Neural cell (in vitro differentiated cells): ENCODE measurements around the gene FOXO3. TPM values are rescaled to one million over a fixed set of nuclear protein-coding genes. Genes with fewer than 3 reads are reported as not detected.

ENCODE experiments used
- H2AFZ ChIP-seq: fragments of 200-600, 300-800 bp; sonication (generic), shearing (Covaris generic); 2 replicates; pipeline ENCODE4 v1.6.0; 2014; ENCODE audit warnings: low read depth, mild to moderate bottlenecking, antibody characterized with exemption, low read length, moderate library complexity
- H3F3A ChIP-seq: fragments of 200-600 bp; shearing (Covaris generic); 2 replicates; pipeline ENCODE4 v1.6.1; 2016; ENCODE audit warnings: mild to moderate bottlenecking, moderate library complexity, mixed read lengths, antibody characterized with exemption, low read length; ENCODE audit not compliant: insufficient read depth, poor library complexity, severe bottlenecking
- H3K27ac ChIP-seq: fragments of 200-600, 300-800 bp; sonication (generic), shearing (Covaris generic); 2 replicates; pipeline ENCODE4 v1.5.1; 2014; ENCODE audit warnings: mild to moderate bottlenecking, low read length, moderate library complexity
- H3K27me3 ChIP-seq: fragments of 300-800, 200-600 bp; sonication (generic), shearing (Covaris generic); 2 replicates; pipeline ENCODE4 v1.6.0; 2014; ENCODE audit warnings: mild to moderate bottlenecking, low read depth, low read length, moderate library complexity; ENCODE audit not compliant: insufficient read depth
- H3K36me3 ChIP-seq: fragments of 300-800, 200-600 bp; sonication (generic), shearing (Covaris generic); 2 replicates; pipeline ENCODE4 v1.5.1; 2014; ENCODE audit warnings: mild to moderate bottlenecking, antibody characterized with exemption, low read length, moderate library complexity; ENCODE audit not compliant: insufficient read depth
- H3K4me2 ChIP-seq: fragments of 300-800, 200-600 bp; sonication (generic), shearing (Covaris generic); 2 replicates; pipeline ENCODE4 v1.6.0; 2014; ENCODE audit warnings: mild to moderate bottlenecking, low read length
- H3K4me3 ChIP-seq: fragments of 300-800, 200-600 bp; sonication (generic), shearing (Covaris generic); 2 replicates; pipeline ENCODE4 v1.5.1; 2014; ENCODE audit warnings: mild to moderate bottlenecking, low read length, moderate library complexity
- H3K79me2 ChIP-seq: fragments of 200-600 bp; shearing (Covaris generic); replicated peaks from 2 replicates; pipeline ENCODE4 v1.6.0; 2014; ENCODE audit warnings: mild to moderate bottlenecking, low read length, moderate library complexity; ENCODE audit not compliant: insufficient read depth
- H3K9ac ChIP-seq: fragments of 300-800, 200-600 bp; sonication (generic), shearing (Covaris generic); 2 replicates; pipeline ENCODE4 v1.6.1; 2016; ENCODE audit warnings: mild to moderate bottlenecking, low read length, mixed read lengths
- H3K9me2 ChIP-seq: fragments of 200-600 bp; shearing (Covaris generic); 2 replicates; pipeline ENCODE4 v1.6.1; 2016; ENCODE audit warnings: mild to moderate bottlenecking, low read length, mixed read lengths; ENCODE audit not compliant: insufficient read depth
- H3K9me3 ChIP-seq: fragments of 200-600, 300-800 bp; sonication (generic), shearing (Covaris generic); 2 replicates; pipeline ENCODE4 v1.6.1; 2016; ENCODE audit warnings: mild to moderate bottlenecking, mixed run types, low read length, moderate library complexity, mixed read lengths
- H4K20me1 ChIP-seq: fragments of 200-600 bp; shearing (Covaris generic); 2 replicates; pipeline ENCODE4 v1.6.1; 2016; ENCODE audit warnings: mild to moderate bottlenecking, mixed run types; ENCODE audit not compliant: insufficient read depth
- EP300 ChIP-seq: fragments of 450-650 bp; conservative IDR thresholded peaks from 2 replicates; pipeline ENCODE4 v1.6.1; 2014; ENCODE audit warnings: antibody characterized with exemption, mild to moderate bottlenecking, moderate library complexity; ENCODE audit not compliant: poor library complexity, severe bottlenecking
- EZH2 ChIP-seq: fragments of 200-600, 300-800 bp; shearing (Covaris generic), sonication (generic); IDR thresholded peaks from 2 replicates; pipeline ENCODE4 v1.6.1; 2014; ENCODE audit warnings: antibody characterized with exemption, low read length, borderline replicate concordance, mild to moderate bottlenecking; ENCODE audit not compliant: insufficient read depth, poor library complexity, severe bottlenecking
- MXI1 ChIP-seq: fragments of 450-650 bp; conservative IDR thresholded peaks from 2 replicates; pipeline ENCODE4 v1.6.1; 2014; ENCODE audit warnings: antibody characterized with exemption, mild to moderate bottlenecking; ENCODE audit not compliant: poor library complexity, severe bottlenecking
- POLR2AphosphoS5 ChIP-seq: IDR thresholded peaks from 2 replicates; pipeline ENCODE4 v1.6.1; 2012
- RAD21 ChIP-seq: fragments of 450-650 bp; conservative IDR thresholded peaks from 2 replicates; pipeline ENCODE4 v1.6.1; 2014; ENCODE audit warnings: antibody characterized with exemption, mild to moderate bottlenecking, moderate library complexity
- SMC3 ChIP-seq: fragments of 450-650 bp; conservative IDR thresholded peaks from 2 replicates; pipeline ENCODE4 v1.6.1; 2014; ENCODE audit warnings: antibody characterized with exemption, mild to moderate bottlenecking, moderate library complexity; ENCODE audit not compliant: poor library complexity
- TAF1 ChIP-seq: IDR thresholded peaks from 2 replicates; pipeline ENCODE4 v1.6.1; 2012; ENCODE audit warnings: low read depth
- polyA plus RNA-seq: library from polyadenylated mRNA; depleted of rRNA; stranded (reverse); fragments of >200 nt; gene quantifications from 2 replicates; pipeline ENCODE4 v1.2.3, GENCODE V29; 2014
- TF ChIP-seq, protein P1 (sequence below): IDR thresholded peaks from 2 replicates; pipeline ENCODE4 v1.6.1; 2012; ENCODE audit warnings: borderline replicate concordance
- TF ChIP-seq, protein P2 (sequence below): fragments of 450-650 bp; IDR thresholded peaks from 2 replicates; pipeline ENCODE4 v1.5.1; 2014; ENCODE audit warnings: antibody characterized with exemption, mild to moderate bottlenecking, moderate library complexity; ENCODE audit not compliant: poor library complexity, severe bottlenecking

FOXO3 gene
- polyA plus RNA-seq, 1 donor from 2014 or later, result 21.3 TPM

DNA sequence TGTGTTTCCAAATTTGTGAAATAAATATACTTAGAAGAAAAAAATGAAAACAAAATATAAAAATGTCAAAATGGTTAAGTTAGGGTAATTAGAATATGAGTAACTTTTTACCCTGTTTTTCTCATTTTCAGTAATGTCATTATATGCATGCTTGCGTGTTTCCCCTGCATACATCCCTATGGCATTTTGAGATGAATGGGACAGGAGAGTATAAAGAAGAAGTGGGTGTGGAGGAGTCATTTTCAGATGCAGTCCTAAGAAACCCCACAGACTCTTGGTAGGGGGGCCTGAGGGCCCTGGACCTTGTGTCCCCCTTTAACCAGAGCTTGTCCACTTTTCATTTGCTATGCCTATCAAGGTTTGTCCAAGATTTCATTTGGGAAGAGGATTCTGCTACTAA, 77.2 kb downstream of the FOXO3 start:
- no peaks in the 10 kb centered on the region for H3F3A ChIP-seq
- no peak overlapping the region for H3K9ac ChIP-seq
- H3K27ac ChIP-seq, result no peak overlapping the region
- no peaks in the 10 kb centered on the region for H3K27me3 ChIP-seq
- TF ChIP-seq RAD21, result no peak
- no peak for TF ChIP-seq POLR2AphosphoS5
- TF ChIP-seq TAF1, result no peak
- no peak for TF ChIP-seq SMC3
- TF ChIP-seq, protein P1, sequence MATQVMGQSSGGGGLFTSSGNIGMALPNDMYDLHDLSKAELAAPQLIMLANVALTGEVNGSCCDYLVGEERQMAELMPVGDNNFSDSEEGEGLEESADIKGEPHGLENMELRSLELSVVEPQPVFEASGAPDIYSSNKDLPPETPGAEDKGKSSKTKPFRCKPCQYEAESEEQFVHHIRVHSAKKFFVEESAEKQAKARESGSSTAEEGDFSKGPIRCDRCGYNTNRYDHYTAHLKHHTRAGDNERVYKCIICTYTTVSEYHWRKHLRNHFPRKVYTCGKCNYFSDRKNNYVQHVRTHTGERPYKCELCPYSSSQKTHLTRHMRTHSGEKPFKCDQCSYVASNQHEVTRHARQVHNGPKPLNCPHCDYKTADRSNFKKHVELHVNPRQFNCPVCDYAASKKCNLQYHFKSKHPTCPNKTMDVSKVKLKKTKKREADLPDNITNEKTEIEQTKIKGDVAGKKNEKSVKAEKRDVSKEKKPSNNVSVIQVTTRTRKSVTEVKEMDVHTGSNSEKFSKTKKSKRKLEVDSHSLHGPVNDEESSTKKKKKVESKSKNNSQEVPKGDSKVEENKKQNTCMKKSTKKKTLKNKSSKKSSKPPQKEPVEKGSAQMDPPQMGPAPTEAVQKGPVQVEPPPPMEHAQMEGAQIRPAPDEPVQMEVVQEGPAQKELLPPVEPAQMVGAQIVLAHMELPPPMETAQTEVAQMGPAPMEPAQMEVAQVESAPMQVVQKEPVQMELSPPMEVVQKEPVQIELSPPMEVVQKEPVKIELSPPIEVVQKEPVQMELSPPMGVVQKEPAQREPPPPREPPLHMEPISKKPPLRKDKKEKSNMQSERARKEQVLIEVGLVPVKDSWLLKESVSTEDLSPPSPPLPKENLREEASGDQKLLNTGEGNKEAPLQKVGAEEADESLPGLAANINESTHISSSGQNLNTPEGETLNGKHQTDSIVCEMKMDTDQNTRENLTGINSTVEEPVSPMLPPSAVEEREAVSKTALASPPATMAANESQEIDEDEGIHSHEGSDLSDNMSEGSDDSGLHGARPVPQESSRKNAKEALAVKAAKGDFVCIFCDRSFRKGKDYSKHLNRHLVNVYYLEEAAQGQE, result no peak
- TF ChIP-seq EZH2, result no peak
- TF ChIP-seq, protein P2, sequence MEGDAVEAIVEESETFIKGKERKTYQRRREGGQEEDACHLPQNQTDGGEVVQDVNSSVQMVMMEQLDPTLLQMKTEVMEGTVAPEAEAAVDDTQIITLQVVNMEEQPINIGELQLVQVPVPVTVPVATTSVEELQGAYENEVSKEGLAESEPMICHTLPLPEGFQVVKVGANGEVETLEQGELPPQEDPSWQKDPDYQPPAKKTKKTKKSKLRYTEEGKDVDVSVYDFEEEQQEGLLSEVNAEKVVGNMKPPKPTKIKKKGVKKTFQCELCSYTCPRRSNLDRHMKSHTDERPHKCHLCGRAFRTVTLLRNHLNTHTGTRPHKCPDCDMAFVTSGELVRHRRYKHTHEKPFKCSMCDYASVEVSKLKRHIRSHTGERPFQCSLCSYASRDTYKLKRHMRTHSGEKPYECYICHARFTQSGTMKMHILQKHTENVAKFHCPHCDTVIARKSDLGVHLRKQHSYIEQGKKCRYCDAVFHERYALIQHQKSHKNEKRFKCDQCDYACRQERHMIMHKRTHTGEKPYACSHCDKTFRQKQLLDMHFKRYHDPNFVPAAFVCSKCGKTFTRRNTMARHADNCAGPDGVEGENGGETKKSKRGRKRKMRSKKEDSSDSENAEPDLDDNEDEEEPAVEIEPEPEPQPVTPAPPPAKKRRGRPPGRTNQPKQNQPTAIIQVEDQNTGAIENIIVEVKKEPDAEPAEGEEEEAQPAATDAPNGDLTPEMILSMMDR, result no peak
- no peak for TF ChIP-seq MXI1
- TF ChIP-seq EP300, result no peak
- H3K79me2 ChIP-seq, result peaks cover 8% of the 10 kb centered on the region
- H3K9me2 ChIP-seq, result no peaks in the 10 kb centered on the region
- no peaks in the 10 kb centered on the region for H3K36me3 ChIP-seq
- no peak overlapping the region for H3K4me2 ChIP-seq
- H3K9me3 ChIP-seq, result no peaks in the 10 kb centered on the region
- H2AFZ ChIP-seq, result no peak overlapping the region
- H4K20me1 ChIP-seq, result no peaks in the 10 kb centered on the region
- no peak overlapping the region for H3K4me3 ChIP-seq

DNA sequence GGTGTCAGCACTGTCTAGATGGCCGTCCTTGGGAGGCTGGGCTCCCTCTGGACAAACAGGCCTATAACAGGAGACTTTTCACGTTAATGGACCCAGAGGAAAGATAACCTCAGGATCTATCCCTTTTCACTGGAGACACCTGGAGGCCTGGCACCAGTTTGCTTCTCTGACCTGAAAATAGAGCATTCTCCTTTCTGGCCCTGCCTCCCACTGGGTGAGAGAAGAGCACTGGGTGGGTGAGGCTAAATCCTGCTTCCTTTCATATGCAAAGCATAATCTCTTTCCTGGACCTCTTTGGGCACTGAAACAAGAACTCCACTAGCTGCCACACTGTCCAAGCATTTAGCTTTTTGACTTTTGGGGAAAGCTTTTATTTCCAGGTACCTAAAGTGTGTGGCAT, 78.3 kb downstream of the FOXO3 start:
- no peaks in the 10 kb centered on the region for H3K9me2 ChIP-seq
- no peaks in the 10 kb centered on the region for H3K27me3 ChIP-seq
- no peak overlapping the region for H3K9ac ChIP-seq
- H4K20me1 ChIP-seq, result no peaks in the 10 kb centered on the region
- no peaks in the 10 kb centered on the region for H3F3A ChIP-seq
- H3K27ac ChIP-seq, result no peak overlapping the region
- H3K79me2 ChIP-seq, result peaks cover 8% of the 10 kb centered on the region
- H3K4me3 ChIP-seq, result no peak overlapping the region
- no peak overlapping the region for H3K4me2 ChIP-seq
- TF ChIP-seq EZH2 (no peak), POLR2AphosphoS5 (no peak), SMC3 (no peak), RAD21 (no peak), MXI1 (no peak), EP300 (no peak), TAF1 (no peak)
- TF ChIP-seq, protein P1, result no peak
- TF ChIP-seq, protein P2, result no peak
- no peaks in the 10 kb centered on the region for H3K9me3 ChIP-seq
- H3K36me3 ChIP-seq, result no peaks in the 10 kb centered on the region
- H2AFZ ChIP-seq, result no peak overlapping the region
